RWPE2 (cell line): ENCODE measurements around the gene SERTM2.

Experiments used
- ATAC-seq: fragments of 200-7000 bp; cut with Tn5 transposase; 3 replicates; pipeline ENCODE4 v1.9.1; 2021; ENCODE audit warnings: low read depth
- DNase-seq: peaks from one replicate; pipeline ENCODE4 v3.0.0-alpha.2; 2020; ENCODE audit warnings: low spot score
- H3K27ac ChIP-seq: fragments of 450-650 bp; 2 replicates; pipeline ENCODE4 v1.5.1; 2017; ENCODE audit warnings: mild to moderate bottlenecking; ENCODE audit not compliant: poor library complexity, severe bottlenecking
- H3K27me3 ChIP-seq: fragments of 250-450 bp; sonication (Bioruptor Pico); 2 replicates; pipeline ENCODE4 v1.5.1; 2021; ENCODE audit warnings: mild to moderate bottlenecking, moderate library complexity; ENCODE audit not compliant: insufficient read depth, poor library complexity, severe bottlenecking
- H3K36me3 ChIP-seq: fragments of 250-450 bp; sonication (Bioruptor Pico); 2 replicates; pipeline ENCODE4 v1.5.1; 2020; ENCODE audit warnings: low read depth, mild to moderate bottlenecking, moderate library complexity
- H3K4me1 ChIP-seq: fragments of 250-450 bp; sonication (Bioruptor Pico); 2 replicates; pipeline ENCODE4 v1.5.1; 2021; ENCODE audit warnings: mild to moderate bottlenecking, moderate library complexity; ENCODE audit not compliant: insufficient read depth, poor library complexity, severe bottlenecking
- H3K4me3 ChIP-seq: fragments of 250-450 bp; sonication (Bioruptor Pico); 2 replicates; pipeline ENCODE4 v1.5.1; 2021; ENCODE audit warnings: mild to moderate bottlenecking, moderate library complexity; ENCODE audit not compliant: severe bottlenecking
- H3K9me3 ChIP-seq: fragments of 250-450 bp; sonication (Bioruptor Pico); 2 replicates; pipeline ENCODE4 v1.5.1; 2021; ENCODE audit warnings: mild to moderate bottlenecking, moderate library complexity; ENCODE audit not compliant: severe bottlenecking
- CTCF ChIP-seq: fragments of 450-650 bp; IDR thresholded peaks from one replicate; pipeline ENCODE4 v1.5.1; 2017; ENCODE audit warnings: mild to moderate bottlenecking, moderate library complexity; ENCODE audit not compliant: poor library complexity, severe bottlenecking

SERTM2 gene

GRCh38 chrX:111515298-111515697 is 3.9 kb downstream of the SERTM2 start:
- no peaks in the 10 kb centered on the region for H3K27me3 ChIP-seq
- no peaks in the 10 kb centered on the region for H3K36me3 ChIP-seq
- DNase-seq (no peak), ATAC-seq (no peak)
- no peak overlapping the region for H3K27ac ChIP-seq
- H3K9me3 ChIP-seq: no peaks in the 10 kb centered on the region
- TF ChIP-seq CTCF: no peak
- no peaks in the 10 kb centered on the region for H3K4me1 ChIP-seq
- no peak overlapping the region for H3K4me3 ChIP-seq

- no peak for TF ChIP-seq CTCF
- Histone ChIP-seq H3K4me3 (no peak overlapping the region), H3K27me3 (no peaks in the 10 kb centered on the region), H3K9me3 (no peaks in the 10 kb centered on the region), H3K4me1 (no peaks in the 10 kb centered on the region), H3K27ac (no peak overlapping the region), H3K36me3 (no peaks in the 10 kb centered on the region)
- ATAC-seq (no peak), DNase-seq (no peak)
Measured at GRCh38 chrX:111518667-111519066, 7.2 kb downstream of the SERTM2 start.

GRCh38 chrX:111519215-111519614 is 7.8 kb downstream of the SERTM2 start:
- H3K4me1 ChIP-seq: no peaks in the 10 kb centered on the region
- no peak for TF ChIP-seq CTCF
- DNase-seq (no peak), ATAC-seq (no peak)
- no peaks in the 10 kb centered on the region for H3K27me3 ChIP-seq
- no peaks in the 10 kb centered on the region for H3K9me3 ChIP-seq
- H3K4me3 ChIP-seq: no peak overlapping the region
- no peaks in the 10 kb centered on the region for H3K36me3 ChIP-seq
- H3K27ac ChIP-seq: no peak overlapping the region

GRCh38 chrX:111520506-111520905 is 9.1 kb downstream of the SERTM2 start:
- ATAC-seq: no peak
- H3K27me3 ChIP-seq: no peaks in the 10 kb centered on the region
- no peak for TF ChIP-seq CTCF

GRCh38 chrX:111521169-111521568 is 9.7 kb downstream of the SERTM2 start:
- Histone ChIP-seq H3K4me1 (no peaks in the 10 kb centered on the region), H3K9me3 (no peaks in the 10 kb centered on the region), H3K36me3 (no peaks in the 10 kb centered on the region), H3K4me3 (no peak overlapping the region), H3K27ac (no peak overlapping the region), H3K27me3 (no peaks in the 10 kb centered on the region)
- DNase-seq (no peak), ATAC-seq (no peak)
- no peak for TF ChIP-seq CTCF

More at GRCh38 chrX:111520506-111520905, 9.1 kb downstream of the SERTM2 start:
- Histone ChIP-seq H3K4me3 (no peak overlapping the region), H3K36me3 (no peaks in the 10 kb centered on the region), H3K9me3 (no peaks in the 10 kb centered on the region), H3K4me1 (no peaks in the 10 kb centered on the region), H3K27ac (no peak overlapping the region)
- DNase-seq: no peak
